ENCODE data around the gene TMEM116. TPM values are rescaled to one million over a fixed set of nuclear protein-coding genes. Genes with fewer than 3 reads are reported as not detected.
A peak's percentile ranks its signal among the peaks of the same experiment; 100 is the strongest.

TMEM116 gene
- total RNA-seq, 2 experiments from 2014 or later = 9.0 to 13.1 TPM

- no peak for DNase-seq (ENCODE audit: low spot score)
- Histone ChIP-seq H4K20me1 (ENCODE audit: insufficient read depth, low read length) (peaks cover 9% of the 10 kb centered on the region; the same call in 1 of the 2 replicates), H3K27ac (ENCODE audit: low read depth, low read length, poor library complexity, severe bottlenecking) (no peak overlapping the region), H3K9me3 (ENCODE audit: low read length) (no peaks in the 10 kb centered on the region), H3K4me2 (ENCODE audit: low read length) (no peak overlapping the region), H3K4me3 (ENCODE audit: low read depth, low read length, poor library complexity, severe bottlenecking) (no peak overlapping the region), H3K36me3 (ENCODE audit: insufficient read depth, low read length) (peaks cover 87% of the 10 kb centered on the region), H2AFZ (ENCODE audit: low read length) (no peak overlapping the region), H3K9me2 (ENCODE audit: insufficient read depth, low read length) (no peaks in the 10 kb centered on the region), H3K79me2 (ENCODE audit: insufficient read depth, low read depth, low read length) (no peaks in the 10 kb centered on the region), H3K4me1 (ENCODE audit: insufficient read depth, low read length, poor library complexity, severe bottlenecking) (peaks cover 15% of the 10 kb centered on the region)
- intact Hi-C loops (cut with micrococcal nuclease; ENCODE audit: unreplicated experiment) = no loop called here
- no TSS peak for BruUV-seq (replicated peaks)
- TF ChIP-seq EZH2phosphoT487 (IDR thresholded peaks at IDR 0.05; ENCODE audit: borderline replicate concordance, low read depth, low read length) (no peak), CTCF (conservative IDR thresholded peaks at IDR 0.05; ENCODE audit: low read length) (no peak)
- CTCF ChIA-PET (ENCODE audit: unreplicated experiment) = no interaction called here
- POLR2A ChIA-PET = interaction anchor here (0.5 to 1.0 kb wide), 2 partner anchors 8 to 15 kb away, joined by 3 to 5 read pairs; no protein-coding TSS in a partner anchor
Observed at GRCh38 chr12:112029301-112029700, 16.3 kb upstream of the TMEM116 start.

- H3K79me2 ChIP-seq (ENCODE audit: insufficient read depth, low read depth, low read length) = no peaks in the 10 kb centered on the region
- H3K36me3 ChIP-seq (ENCODE audit: insufficient read depth, low read length) = peaks cover 90% of the 10 kb centered on the region
- H4K20me1 ChIP-seq (ENCODE audit: insufficient read depth, low read length) = peaks cover 9% of the 10 kb centered on the region; the same call in 1 of the 2 replicates
- DNase-seq (ENCODE audit: low spot score) = peak; percentile 43
- no peak for TF ChIP-seq CTCF (conservative IDR thresholded peaks at IDR 0.05; ENCODE audit: low read length)
- no peak for TF ChIP-seq EZH2phosphoT487 (IDR thresholded peaks at IDR 0.05; ENCODE audit: borderline replicate concordance, low read depth, low read length)
- CTCF ChIA-PET (ENCODE audit: unreplicated experiment) = no interaction called here
- H2AFZ ChIP-seq (ENCODE audit: low read length) = no peak overlapping the region
- no peak overlapping the region for H3K4me3 ChIP-seq (ENCODE audit: low read depth, low read length, poor library complexity, severe bottlenecking)
- POLR2A ChIA-PET = interaction anchor here (0.6 to 1.0 kb wide), 3 partner anchors 12 to 1658 kb away, joined by 3 to 8 read pairs (median 5); no protein-coding TSS in a partner anchor
- H3K27ac ChIP-seq (ENCODE audit: low read depth, low read length, poor library complexity, severe bottlenecking) = peak overlapping the region; percentile 24
- H3K4me2 ChIP-seq (ENCODE audit: low read length) = peak overlapping the region; percentile 40
- H3K9me3 ChIP-seq (ENCODE audit: low read length) = no peaks in the 10 kb centered on the region
- peaks cover 15% of the 10 kb centered on the region for H3K4me1 ChIP-seq (ENCODE audit: insufficient read depth, low read length, poor library complexity, severe bottlenecking)
- intact Hi-C loops (cut with micrococcal nuclease; ENCODE audit: unreplicated experiment) = no loop called here
- no TSS peak for BruUV-seq (replicated peaks)
- H3K9me2 ChIP-seq (ENCODE audit: insufficient read depth, low read length) = no peaks in the 10 kb centered on the region
Observed at GRCh38 chr12:112025808-112026375, 12.9 kb upstream of the TMEM116 start.

GRCh38 chr12:112023759-112024396 is 10.9 kb upstream of the TMEM116 start:
- Histone ChIP-seq H3K9me3 (ENCODE audit: low read length) (no peaks in the 10 kb centered on the region), H4K20me1 (ENCODE audit: insufficient read depth, low read length) (peaks cover 21% of the 10 kb centered on the region), H2AFZ (ENCODE audit: low read length) (no peak overlapping the region), H3K79me2 (ENCODE audit: insufficient read depth, low read depth, low read length) (peaks cover 6% of the 10 kb centered on the region; the same call in 1 of the 2 replicates), H3K4me1 (ENCODE audit: insufficient read depth, low read length, poor library complexity, severe bottlenecking) (peaks cover 15% of the 10 kb centered on the region), H3K4me3 (ENCODE audit: low read depth, low read length, poor library complexity, severe bottlenecking) (no peak overlapping the region), H3K9me2 (ENCODE audit: insufficient read depth, low read length) (no peaks in the 10 kb centered on the region), H3K36me3 (ENCODE audit: insufficient read depth, low read length) (peaks cover 91% of the 10 kb centered on the region), H3K27ac (ENCODE audit: low read depth, low read length, poor library complexity, severe bottlenecking) (no peak overlapping the region), H3K4me2 (ENCODE audit: low read length) (no peak overlapping the region)
- TF ChIP-seq CTCF (conservative IDR thresholded peaks at IDR 0.05; ENCODE audit: low read length) = no peak
- no peak for TF ChIP-seq EZH2phosphoT487 (IDR thresholded peaks at IDR 0.05; ENCODE audit: borderline replicate concordance, low read depth, low read length)
- BruUV-seq (replicated peaks) = no TSS peak
- ChIA-PET CTCF (ENCODE audit: unreplicated experiment) (no interaction called here), POLR2A (interaction anchor here (2.1 to 2.3 kb wide), 2 partner anchors 10 to 31 kb away, joined by 5 to 10 read pairs; partner anchors contain the start of genes ERP29 and TMEM116)
- intact Hi-C loops (cut with micrococcal nuclease; ENCODE audit: unreplicated experiment) = no loop called here
- no peak for DNase-seq (ENCODE audit: low spot score)

Measured in OCI-LY7 (cell line).